Superior temporal gyrus (tissue), 1 donor: ENCODE measurements around the gene PARP11.
A peak's percentile ranks its signal among the peaks of the same experiment; 100 is the strongest.

Experiments used
- DNase-seq: peaks from one replicate; pipeline ENCODE4 v3.0.0-alpha.2; 2016; ENCODE audit errors: extremely low spot score

The PARP11 gene

DNA sequence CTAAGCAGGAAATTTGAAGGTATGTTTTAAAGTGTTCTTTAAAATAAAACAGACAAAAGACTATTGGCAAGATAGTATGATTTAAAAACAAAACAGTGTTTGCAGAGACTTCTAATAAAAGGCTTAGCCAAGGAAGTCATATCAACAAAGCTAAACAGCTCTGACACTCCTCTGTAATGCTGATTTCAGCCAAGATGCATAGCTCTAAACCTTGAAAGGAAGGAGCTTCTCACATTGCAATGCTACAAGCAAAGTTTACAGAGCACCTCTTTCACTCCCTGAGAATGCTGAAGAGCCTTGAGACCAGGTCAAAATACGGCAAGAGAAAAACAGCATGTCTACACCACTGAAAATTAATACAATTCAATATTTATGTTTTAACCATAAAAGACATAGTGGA is 51.8 kb downstream of the PARP11 start:
- DNase-seq, result no peak

- DNase-seq, result no peak
These were observed 53.1 kb downstream of the PARP11 start for GRCh38 chr12:3820122-3820521.

DNA sequence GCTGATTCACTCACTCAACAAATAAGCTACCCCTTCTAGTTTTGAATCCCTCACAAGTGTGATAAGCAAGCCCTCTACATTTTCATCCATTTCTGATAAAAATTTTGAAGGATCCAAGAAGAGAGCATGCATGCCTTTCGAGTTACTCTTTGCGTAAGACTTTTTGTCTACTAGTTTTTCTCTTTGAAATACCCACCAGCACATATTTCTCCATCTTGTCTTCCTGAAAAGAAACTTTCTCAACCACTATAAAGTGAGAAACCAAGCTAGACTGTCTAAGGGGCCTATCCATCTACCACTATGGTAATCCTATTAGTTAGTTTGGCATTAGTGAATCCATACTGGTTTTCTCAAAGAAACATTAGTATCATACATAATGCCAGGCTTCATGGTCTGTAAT is 56.9 kb downstream of the PARP11 start:
- no peak for DNase-seq

- no peak for DNase-seq
These were observed 58.0 kb downstream of the PARP11 start for GRCh38 chr12:3815094-3815766.

GRCh38 chr12:3810540-3810939 is 62.7 kb downstream of the PARP11 start:
- DNase-seq, result no peak

DNA sequence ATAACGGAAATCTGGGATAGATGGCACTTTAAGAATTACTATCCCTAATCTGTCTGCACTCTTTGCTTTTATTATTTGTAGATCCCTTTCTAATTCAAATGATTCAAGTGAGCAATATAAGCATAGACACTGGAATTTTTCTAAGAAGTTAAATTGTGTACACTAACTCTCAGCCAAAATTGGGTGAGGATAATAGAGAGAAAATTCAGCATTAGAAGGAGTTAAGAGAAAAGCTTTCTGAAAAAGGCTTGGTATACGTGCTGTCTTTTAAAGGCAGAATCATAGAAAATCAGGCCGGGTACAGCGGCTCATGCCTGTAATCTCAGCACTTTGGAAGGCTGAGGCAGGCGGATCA is 63.2 kb downstream of the PARP11 start:
- DNase-seq, result no peak

GRCh38 chr12:3809357-3810015 is 63.7 kb downstream of the PARP11 start:
- no peak for DNase-seq

GRCh38 chr12:3805077-3805476 is 68.1 kb downstream of the PARP11 start:
- no peak for DNase-seq

DNA sequence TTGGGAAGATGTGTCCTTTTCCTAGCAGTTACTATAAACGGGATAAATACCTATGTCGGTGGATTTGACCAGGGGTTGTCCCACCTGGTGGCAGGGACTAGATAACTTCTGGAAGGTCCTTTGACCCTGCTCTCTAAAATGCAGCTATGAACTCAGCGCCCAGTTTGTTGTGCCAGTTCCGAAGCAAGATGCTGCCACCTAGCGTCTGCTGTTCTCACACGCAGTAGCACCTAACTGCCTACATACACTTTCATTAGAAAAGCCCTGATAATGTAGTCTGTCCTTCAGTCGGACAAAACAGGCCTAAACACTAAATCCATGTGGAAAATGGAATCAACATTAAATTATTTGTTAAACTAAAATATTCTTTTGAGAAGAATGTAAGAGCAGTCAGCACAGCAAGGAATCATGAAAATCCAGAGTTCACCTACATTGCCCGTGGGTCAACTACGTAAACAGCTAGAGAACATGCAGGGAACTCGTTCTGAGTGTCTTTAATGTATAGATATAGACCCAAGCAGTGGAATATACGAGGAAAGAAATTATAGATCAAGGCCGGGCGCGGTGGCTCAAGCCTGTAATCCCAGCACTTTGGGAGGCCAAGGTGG is 69.2 kb downstream of the PARP11 start:
- peak; percentile 89 for DNase-seq

GRCh38 chr12:3802721-3803120 is 70.5 kb downstream of the PARP11 start:
- DNase-seq, result no peak

DNA sequence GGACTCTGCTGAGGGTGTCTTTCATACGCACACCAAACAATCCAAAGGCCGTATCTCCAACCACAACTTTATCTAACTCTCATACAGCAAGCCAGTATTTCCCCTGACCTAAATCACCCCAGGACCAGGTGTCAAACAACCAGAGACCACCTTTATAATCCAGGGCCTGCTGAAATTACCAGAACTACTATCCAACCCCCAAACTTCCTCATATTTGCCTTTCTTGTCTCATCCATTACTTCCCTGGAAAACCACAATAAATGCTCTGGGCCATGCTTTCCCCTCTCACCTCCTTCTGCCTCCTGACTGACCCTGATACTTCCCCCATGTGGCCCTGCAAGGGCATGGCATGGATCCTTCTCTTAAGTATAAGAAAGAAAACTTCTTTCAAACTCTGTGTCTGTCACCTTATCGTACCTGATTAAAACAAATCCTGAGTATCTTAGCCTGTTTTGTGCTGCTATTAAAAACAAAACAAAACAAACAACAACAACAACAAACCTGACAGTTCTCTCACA is 75.6 kb downstream of the PARP11 start:
- no peak for DNase-seq

- DNase-seq, result no peak
These were observed 77.6 kb downstream of the PARP11 start for GRCh38 chr12:3795492-3796133.

DNA sequence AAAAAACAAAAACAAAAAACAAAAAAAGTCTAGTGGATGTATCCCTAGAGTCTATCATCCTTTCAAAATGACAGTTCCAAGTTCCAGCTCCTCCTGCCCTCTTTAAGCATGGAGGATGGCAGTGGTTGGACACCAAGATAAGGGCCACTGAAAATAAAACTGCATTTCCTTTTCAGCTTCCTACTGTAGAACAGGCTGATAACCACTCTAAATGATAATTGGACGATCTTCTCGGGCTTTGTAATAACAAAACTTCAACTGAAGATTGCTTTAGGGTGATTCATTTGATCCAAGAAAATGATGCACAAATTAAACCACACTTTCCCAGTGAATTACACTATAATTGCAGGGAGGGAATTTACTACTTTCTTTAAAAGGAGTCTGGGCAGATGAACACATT is 78.1 kb downstream of the PARP11 start:
- DNase-seq, result no peak

- no peak for DNase-seq
These were observed 80.4 kb downstream of the PARP11 start for GRCh38 chr12:3792623-3793288.

- DNase-seq, result no peak
These were observed 81.8 kb downstream of the PARP11 start for GRCh38 chr12:3791256-3791874.

GRCh38 chr12:3790642-3791041 is 82.6 kb downstream of the PARP11 start:
- DNase-seq, result no peak

DNA sequence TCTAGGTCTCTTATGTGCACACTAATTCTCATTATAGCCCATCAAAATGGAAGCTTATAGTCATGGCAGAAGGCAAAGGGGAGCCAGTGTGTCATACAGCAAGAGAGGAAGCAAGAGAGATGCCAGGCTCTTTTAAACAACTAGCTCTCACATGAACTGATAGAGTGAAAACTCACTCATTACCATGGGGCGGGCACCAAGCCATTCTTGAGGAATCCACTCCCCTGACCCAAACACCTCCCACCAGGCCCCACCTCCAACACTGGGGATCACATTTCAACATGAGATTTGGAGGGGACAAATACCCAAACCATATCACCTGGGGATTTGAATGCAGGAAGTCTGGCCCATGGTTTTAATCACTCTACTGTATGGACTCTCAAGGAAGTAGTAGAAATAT is 83.4 kb downstream of the PARP11 start:
- no peak for DNase-seq

GRCh38 chr12:3777206-3777809 is 95.9 kb downstream of the PARP11 start:
- DNase-seq, result peak; percentile 81

- DNase-seq, result no peak
These were observed 97.7 kb downstream of the PARP11 start for GRCh38 chr12:3775385-3776035.

DNA sequence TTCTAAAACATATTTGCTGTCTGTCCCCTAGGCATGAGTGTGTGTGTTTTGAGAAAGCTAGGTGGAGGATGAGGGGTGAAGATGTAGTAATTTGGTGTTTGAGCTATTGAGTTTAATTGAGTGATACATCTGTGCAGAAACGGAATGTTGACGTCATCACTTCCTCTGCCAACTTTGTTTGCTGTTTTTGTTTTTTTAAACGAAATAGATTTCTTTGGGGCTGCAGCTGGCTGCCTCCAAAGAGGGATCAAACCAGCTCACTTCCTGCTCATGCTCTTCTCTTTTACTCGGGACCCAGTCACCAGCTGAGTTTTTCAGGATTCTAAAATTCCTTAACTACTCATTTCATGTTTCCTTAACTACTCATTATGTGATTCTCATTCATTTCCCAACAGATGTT is 100.8 kb downstream of the PARP11 start:
- DNase-seq, result no peak

DNA sequence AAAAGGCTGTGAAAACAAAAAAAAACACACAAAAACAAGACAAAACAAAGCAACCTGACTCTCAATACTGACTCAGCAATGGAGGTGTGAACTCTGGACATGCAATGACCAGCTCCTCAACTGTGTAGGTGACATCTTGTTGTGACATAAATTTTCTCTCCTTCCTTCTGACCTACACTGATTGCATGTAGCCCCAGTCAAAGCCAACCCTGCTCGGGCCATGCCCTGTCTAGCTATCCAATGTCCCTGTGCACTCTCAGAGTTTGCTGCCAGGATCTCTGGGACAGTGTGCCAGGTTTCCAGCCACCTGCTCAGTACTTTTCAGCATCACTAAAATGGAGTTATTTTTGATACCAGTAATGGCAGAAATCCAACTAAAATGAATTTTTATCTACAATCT is 101.3 kb downstream of the PARP11 start:
- DNase-seq, result peak; percentile 21
